Measurements from ENCODE around the gene GPS1.
A peak's percentile ranks its signal among the peaks of the same experiment; 100 is the strongest.

GPS1 gene

DNA sequence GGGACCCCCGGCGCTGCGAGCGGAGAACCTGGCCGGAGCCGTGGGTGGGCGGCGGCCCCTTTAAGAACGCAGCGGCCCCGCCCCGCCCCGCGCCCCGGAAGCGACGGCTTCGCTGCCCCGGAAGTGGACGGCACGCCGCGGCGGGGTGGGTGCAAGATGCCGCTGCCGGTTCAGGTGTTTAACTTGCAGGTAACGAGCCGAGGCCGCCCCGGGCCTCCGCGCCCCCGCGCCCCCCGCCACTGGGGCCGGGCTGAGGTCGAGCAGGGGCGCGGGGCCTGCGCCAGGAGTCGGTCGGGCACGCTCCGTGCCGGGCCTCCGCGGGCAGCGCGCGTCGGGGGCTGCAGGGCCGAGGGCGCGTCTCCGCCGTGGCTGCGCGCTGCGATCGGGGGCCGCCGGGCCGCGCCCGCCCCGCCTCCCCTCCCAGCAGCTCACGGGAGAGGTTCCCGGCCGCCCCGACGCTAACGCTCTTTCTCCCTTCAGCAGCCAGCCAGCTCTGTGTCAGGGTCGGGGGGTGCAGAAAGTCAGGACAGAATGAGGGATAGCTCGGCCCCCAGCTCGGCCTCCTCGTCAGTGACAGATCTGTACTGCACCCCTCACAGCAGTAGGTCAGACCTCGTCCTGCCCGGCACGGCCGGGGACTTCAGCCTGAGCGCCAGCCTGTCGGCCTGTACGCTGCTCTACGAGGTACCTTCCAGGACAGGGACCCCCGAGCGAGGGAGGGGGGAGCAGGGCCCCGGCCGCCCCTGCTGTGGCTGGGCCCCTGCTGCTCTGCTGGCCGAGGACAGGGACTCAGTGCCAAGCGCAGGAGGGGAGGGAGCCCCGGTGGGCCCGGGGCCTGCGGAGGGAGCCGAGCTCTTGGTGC, at the start of gene GPS1, which contains the start of gene RFNG:
TSS of gene GPS1 (plus strand) at position 123 of the 862 bp plus-strand sequence. CDS start at position 157, 34 bp downstream.
TSS of gene RFNG (minus strand) at position 36 of the 862 bp plus-strand sequence. CDS start 45 bp downstream, outside the sequence.
- DNase-seq, result peak; percentile 69

GRCh38 chr17:82003411-82004381, 48.0 kb upstream of the GPS1 start:
- DNase-seq, result no peak

GRCh38 chr17:82004517-82005455, 46.9 kb upstream of the GPS1 start:
- DNase-seq, result no peak

GRCh38 chr17:82005701-82006348, 45.9 kb upstream of the GPS1 start:
- no peak for DNase-seq

DNA sequence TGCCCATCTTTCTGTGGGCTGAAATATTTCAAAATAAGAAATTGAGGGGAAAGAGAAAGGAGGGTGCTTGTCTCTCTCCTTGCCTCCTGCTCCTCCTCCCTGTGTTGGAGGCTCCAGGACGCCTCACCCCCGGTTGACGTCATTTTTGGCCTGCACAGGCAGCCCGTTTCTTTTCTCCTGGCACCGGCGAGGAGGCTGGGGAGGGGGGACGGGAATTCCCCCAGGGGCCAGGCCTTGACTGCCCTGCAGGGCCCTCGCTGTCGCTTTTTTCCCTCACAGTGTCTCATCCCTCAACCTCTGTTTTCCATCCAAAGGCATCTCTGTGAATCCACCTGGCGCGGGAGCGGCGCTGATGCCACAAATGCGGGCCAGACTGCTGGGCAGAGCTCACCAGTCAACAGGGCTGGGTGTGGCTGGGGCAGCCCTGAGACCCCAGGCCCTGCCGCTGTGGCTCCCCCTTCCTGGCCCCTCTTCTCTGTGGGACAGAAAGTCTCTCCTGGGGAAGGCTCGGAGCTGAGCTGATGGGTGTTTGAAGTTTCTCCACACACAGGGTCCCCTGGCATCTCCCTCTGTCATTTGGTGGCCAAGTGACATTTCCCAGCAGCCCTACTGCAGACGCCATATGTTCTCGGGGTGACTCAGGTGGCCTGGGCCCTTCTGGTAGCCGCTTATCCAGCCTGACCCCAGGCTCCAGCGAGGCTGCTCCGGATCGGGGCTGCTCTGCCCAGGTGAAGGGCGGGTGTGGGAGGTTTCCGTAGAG, 45.0 kb upstream of the GPS1 start:
- DNase-seq, result no peak

- no peak for DNase-seq
Observed at GRCh38 chr17:82007228-82007494, 44.5 kb upstream of the GPS1 start.

DNA sequence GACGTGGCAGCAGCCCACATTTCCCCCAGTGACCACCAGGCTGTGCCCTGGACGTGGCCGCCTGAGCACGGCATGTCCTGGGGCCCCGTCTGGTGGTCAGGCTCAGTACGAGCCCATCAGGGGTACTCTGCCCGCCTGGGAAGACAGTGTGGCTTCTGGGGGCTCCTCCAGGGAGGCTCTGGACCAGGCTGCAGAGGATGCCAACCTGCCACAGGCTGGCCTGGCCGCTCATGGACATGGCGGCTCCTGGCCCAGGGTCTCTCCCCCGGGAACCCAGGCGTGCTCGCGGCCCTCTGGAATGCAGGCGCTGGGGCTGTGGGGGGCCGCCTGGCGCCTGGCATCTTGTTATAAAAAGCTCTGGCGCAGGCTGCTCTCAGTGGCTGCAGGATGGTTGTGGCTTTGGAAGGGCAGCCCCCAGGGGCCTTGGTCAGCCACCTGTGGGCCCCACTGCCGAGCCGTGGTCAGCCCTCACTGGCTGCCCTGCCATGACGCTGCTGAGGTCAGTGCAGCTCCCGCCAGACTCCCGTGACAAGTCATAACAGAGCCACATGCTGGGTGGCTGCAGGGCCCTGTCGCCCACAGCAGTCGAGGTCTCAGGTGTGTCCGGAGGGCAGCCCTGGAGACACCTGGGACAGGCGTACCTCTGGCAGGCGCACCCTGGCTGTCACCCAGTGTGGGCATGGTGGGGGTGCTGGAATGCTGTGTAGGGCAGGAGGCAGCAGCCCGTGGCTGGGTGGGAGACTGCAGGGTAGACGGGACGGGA, 44.0 kb upstream of the GPS1 start:
- no peak for DNase-seq

DNA sequence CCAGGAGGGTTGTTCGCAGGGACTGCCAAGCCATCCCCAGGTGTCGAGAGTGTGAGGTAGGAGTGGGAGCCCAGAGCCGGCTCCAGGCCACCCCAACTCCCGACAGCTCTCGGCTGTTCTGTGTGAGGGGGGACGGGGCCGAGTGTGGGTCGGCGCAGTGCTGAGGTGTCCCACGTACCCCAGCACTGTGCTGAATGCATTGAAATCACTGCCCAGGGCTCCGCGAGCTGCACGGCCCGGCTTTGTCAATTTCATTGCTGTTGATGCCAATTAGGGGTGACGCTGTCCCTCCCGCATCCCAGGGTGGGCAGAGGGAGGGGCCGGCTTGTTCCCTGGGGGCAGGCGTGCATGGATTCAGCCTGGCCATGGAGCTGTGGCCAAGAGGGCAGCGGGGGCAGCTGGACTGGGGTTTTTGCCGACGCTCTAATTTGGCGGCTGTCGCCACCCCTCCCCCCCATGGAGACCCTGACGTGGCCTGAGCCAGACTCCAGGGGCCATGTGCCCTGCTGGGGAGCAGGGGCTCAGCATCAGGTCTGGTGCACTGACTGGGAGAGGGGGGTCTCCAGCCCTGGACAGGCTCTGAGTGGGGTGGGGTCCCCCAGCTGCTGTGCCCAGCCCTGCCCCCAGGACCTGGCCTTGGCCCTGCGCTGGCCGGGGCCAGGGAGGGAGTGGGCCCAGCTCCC, 43.3 kb upstream of the GPS1 start:
- no peak for DNase-seq

GRCh38 chr17:82008941-82009405, 42.7 kb upstream of the GPS1 start:
- DNase-seq, result no peak

GRCh38 chr17:82009413-82009812, 42.3 kb upstream of the GPS1 start:
- no peak for DNase-seq

DNA sequence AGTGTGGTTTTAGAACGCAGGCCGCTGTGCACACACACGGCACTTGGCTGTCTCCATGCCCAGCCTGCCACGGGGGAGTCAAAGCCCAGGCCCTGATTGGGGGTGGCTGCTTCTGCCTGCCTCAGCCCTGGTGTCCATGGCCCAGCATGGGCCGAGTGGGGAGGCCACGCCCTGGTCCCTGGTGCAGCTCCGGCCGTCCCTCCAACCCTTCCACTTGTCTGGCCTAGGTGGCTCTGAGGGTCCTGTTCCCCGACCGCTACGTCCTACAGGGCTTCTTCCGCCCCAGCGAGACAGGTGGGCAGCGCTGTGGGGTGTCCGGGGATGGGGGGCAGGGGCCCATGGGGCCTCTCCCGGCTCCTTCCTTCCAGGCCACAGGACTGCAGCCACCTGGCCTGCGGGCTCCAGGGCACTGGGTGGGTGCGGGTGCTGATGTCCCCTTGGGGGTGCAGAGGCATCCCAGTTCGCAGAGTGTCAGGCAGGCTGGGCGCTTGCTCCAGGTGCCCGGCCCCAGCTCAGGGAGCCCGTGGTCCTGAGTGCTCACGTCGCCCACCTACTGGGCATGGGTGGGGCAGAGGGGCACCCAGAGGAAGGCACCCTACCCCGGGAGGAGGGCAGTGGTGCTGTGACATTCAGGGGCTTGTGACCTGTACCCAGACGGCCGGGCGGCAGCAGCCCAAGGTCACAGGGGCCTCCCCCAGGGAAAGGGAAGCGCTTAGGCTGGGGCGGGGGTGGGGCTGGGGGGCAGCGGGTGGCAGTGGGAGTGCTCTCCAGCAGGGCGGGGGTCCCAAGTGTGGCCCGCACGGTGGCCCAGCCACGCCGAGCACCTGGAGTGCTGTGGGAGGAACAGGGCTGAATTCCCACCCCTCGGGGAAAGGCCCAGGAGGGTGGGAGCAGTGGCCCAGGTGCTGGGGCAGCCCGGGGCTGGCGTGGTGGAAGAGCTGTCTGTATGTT, 40.8 kb upstream of the GPS1 start:
- DNase-seq, result no peak

- DNase-seq, result no peak
Observed at GRCh38 chr17:82011617-82012187, 40.0 kb upstream of the GPS1 start.

- no peak for DNase-seq
Observed at GRCh38 chr17:82012261-82012639, 39.4 kb upstream of the GPS1 start.

GRCh38 chr17:82012640-82013295, 38.9 kb upstream of the GPS1 start:
- DNase-seq, result no peak

DNA sequence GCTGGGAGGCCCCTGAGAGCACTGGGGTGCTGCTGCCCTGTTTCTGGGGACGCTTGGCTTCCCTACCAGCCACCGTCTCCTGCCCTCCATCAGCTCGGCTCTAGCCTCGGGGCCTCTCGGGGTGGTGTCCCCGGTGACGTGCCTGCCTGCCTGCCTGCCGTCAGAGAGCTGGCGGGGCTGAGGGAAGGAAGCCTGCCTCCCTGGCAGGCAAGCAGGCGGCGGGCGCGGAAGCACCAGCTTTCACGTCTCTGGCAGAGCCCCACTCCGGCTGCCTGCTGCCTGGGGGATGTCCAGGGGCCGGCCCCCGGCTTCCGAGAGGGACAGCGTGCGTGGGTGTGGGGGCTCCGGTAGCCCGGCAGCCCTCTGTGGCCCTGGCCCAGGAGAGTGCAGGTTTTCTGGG, 38.4 kb upstream of the GPS1 start:
- DNase-seq, result no peak

DNA sequence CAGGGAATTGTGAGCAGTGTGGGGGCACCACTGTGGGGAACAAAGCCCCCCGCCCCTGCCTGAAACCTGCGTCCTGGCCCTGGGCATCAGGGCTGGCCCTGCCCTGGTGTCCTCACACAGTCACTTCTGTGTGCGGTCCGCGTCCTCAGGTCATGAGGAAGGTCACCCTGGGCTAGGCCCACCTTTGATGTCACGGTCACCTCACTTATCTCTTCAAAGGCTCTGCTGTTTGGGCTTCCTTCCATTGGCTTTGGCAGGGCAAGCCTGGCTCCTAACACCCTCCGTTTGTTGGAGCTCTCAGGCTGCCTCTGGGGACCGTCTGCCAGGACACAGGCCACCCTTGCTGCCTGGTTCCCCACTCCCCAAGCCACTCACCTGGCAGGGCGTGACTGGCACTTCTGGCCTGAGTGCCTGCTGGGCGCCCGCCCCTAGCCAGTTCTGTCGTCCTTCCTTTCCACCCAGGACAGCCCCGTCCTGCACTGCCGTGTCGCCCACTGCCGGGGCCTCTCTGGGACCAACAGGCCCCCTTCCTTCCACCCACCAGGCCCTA, 37.9 kb upstream of the GPS1 start:
- no peak for DNase-seq

DNA sequence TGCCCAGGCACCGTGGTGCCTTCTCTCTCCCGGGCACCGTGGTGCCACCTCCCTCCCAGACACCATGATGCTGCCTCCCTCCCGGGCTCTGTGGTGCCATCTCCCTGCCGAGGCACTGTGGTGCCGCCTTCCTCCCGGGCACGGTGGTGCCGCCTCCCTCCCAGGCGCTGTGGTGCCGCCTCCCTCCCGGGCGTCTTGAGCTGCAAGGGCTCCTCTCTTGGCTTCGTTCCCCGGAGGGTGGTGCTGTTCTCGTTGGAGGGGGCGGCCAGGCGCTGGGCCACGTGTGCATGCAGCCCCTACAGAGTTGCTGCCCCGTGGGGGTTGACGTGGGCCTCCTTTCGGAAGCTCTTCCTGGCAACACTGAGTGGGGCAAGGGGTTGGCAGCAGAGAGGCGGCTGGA, 37.3 kb upstream of the GPS1 start:
- no peak for DNase-seq

GRCh38 chr17:82014971-82015310, 36.8 kb upstream of the GPS1 start:
- no peak for DNase-seq
